Left forelimb (tissue), 1 donor: Measurements from ENCODE around the gene SLC1A4.
"Not testable (repeated sequence)": the region's sequence is repeated elsewhere in the genome, so short reads cannot be mapped to it uniquely, and the experiment has no call there.

ENCODE experiments used
- DNase-seq: peaks from one replicate; pipeline ENCODE4 v3.0.0-alpha.2; 2018; ENCODE audit warnings: low spot score

SLC1A4 gene

DNA sequence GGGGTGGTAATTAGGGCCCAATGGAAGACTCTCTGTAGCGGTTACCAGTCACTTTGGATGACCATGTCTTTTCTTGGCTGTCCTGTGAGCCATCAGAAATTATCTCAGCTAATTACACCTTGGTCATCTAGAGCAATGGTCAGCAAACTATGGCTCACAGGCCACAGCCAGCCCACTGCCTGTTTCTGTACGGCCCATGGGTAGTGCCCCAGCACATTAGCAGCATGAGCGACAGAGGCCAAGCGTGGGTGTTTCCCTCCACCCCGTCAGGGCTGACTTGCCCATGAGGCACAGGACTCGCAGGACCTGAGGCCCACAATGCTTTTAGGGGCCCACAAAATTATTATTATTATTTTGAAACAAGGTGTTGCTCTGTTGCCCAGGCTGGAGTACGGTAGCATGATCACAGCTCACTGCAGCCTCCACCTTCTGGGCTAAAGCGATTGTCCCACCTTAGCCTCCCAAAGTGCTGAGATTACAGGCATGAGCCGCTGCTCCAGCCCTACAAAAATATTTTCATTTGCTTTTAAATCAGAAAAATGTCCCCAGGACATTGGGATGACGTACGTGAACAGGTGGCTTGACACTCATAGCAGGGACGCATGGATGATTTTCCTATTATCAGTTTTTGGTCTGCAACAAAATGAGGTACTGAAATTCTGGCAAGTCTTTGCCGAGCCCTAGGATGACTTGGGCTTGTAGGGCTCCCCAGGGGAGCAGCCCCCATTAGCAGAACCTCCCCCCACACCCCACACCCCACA lies 37.7 kb downstream of the SLC1A4 start:
- DNase-seq = no peak

DNA sequence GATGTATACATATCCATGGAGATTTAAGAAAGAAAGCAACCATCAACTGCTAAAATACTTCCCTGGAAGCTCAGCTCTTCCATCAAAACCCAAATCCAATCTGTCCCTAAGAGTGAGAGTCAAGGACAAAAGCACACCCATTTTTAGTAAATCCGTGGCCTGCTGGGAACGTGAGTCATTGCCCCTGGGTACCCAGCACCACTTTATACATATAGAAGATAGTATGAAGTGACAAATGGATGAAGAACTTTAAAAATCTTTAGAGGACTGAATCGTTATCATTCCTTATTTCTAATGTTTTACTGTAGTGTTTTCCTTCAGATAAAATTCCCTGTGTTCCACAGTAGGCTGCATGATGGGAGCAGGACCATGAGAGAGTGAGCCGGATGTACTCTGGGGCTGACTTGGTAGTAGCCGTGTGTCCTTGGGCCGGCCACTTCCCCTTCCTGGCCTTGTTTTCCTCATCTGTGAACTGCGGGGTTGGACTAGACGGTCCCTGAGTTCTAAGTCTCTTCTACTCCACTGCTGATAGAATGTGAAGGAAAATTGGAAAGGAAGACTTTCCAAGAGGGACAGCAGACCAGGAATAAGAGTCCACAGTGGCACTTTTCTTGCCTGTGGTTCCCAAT lies 38.5 kb downstream of the SLC1A4 start:
- DNase-seq = no peak

DNA sequence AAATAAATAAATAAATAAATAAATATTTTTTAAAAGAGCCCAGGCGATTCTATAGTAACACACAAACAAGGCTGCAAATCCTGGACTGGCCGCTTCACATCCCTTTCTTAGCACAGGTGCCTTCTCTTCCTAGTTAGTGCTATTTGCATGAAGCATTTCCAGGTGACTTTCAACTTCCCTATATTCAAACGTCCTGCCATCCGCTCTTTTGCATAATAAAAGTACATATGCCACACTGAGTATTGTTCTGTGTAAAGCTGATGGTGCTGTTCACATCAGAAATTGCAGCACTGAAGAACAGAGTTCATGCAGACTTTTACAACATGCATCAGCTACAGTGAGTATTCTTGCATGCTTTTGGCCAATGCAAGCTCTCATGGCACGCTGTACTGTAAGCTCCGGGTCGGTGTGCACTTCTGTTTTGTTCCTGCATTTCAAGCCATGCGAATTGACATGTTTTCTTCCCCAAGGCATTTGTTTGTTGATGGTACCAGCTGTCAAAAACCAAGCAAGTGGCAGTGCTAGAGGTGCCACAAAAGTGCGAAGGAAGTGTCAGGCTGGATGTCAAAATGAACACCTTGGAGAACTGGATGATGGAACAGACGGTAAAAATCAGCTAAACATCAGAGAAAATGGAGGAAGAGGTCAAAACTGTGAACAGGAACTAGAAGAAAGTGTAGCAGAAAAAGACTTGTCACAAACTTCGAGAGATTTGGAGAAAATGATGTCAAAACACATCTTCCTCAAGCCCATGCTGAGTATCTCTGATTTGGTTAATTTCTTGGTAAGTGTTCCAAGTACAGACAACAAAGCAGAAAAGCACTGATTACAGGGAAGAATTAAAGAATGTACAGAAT lies 41.5 kb downstream of the SLC1A4 start:
- no peak for DNase-seq

DNA sequence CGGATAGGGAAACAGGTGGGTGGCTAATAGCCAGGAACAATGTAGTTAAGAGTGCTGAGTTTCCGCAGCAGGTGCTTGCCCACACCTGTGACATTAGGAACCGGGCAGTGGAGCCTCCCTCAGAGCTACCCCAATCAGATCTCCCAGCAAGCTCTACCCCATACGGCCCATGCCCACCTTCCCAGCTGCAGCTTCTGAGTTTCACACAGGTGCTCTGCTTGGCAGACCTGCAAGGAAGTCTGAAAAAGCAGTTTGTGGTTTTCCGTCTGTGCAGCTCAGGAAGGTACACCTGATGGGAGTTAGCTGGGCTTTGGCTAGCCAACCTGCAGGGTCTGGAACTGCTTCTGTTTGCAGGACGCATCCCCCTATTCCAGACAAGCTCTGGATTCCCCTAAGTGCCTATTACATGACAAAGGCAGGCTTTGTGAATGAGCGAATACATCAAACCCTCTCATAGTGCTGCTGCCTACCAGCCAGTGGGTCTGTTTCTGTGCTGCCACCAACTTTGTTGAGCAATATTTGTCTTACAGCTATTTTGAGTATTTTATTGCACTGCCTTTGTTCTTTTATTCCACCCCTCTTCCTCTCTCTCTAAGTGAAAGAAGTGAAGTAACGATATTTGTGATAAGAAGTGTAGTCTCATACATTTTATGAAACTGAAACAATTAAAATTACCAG lies 42.3 kb downstream of the SLC1A4 start:
- no peak for DNase-seq

DNA sequence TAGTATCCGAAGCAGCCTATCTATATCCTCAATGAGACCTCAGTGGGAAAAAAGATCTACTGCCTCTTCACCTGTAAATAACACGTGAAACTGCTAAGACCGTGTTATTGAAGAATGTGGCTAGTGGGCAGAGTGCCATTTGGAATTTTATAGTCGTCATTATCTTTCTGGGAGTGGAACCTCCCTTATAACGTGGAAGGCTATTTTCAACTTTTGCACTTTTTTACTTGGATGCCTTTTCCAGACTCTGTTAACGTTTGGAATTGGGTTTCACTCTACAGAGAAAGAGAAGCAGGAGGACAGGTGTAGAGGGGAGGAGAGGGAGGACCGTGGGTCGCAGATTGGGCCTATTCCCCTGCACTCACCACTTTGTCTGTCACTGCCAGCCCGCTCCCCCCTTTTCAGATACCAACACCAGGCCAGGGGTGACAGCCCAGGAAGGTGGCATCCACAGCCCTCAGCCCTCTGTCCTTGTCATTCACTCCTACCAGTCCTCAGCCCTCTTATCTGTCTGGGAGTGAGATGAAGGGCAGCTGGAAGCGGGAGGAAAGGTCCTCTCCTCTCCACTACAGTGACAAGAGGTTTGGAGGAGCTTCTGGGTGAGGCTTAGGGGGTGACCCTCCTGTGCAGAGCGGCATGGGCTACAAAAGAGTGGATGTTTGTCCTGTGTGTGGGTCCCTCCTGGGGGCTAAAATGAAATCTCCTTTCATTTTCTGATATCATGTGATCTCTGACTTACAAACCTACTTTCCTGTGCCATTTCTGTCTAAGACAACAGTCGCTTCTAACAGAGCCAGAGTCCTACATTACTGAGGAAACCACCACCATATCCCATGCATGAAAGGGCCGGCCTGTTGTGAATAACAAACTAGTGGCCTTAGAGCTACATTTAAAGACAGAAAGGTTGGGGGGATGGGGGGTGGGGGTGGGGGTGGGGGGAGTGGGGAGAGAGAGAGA lies 43.1 kb downstream of the SLC1A4 start:
- DNase-seq = no peak

DNA sequence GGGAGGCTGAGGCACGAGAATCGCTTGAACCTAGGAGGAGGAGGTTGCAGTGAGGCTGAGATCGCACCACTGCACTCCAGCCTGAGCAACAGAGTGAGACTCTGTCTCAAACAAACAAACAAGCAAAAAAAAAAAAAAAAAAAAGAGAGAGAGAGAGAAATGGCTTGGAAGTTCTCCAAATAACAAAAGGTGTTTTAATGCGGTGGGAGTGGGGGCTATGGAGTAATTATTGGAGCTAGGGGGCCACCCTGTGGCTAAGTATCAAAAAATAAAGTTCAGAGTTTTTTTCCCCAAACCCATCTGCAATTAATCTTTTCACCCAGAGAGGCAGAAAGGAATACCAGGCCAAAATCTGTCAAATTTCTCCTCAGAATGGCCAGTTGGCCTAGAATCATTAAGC lies 44.0 kb downstream of the SLC1A4 start:
- no peak for DNase-seq

DNA sequence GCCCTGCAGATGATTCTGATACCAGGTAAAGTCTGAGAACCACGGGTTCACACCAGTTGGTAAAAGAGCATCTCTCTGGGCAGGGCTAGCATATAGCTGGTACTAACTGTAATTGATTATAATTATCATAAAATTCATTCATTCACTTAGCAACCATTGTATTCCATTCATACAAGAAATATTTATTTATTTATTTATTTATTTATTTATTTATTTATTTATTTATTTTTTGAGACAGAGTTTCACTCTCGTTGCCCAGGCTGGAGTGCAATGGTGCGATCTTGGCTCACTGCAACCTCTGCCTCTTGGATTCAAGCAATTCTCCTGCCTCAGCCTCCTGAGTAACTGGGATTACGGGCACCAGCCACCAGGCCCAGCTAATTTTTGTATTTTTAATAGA lies 44.5 kb downstream of the SLC1A4 start:
- not testable (repeated sequence) for DNase-seq

DNA sequence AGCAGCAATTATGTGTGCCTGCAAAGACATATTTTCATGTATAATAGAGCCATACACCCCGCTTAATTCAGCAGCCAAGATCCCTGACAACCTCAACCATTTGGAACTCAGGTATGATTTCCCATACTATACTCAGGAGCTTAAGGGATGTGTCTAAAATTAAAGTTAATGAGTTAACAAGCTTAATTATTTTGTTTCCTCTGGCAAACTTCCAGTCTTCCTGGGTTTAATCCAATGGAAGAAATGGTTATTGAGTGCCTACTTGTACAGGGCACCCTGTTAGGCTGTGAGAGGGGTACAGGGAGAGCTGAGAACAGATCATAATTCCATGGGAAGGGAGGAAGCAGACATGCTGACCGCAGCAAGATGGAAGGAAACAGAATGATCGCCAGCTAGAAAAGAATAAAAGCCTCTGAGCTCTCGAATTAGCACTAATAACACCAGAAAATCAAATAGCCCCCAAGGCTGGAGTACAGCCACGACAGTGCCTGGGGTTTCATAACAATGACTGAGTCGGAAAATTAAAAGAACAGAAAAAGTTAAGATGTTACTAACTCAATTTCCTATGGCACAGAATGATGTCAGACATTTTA lies 46.2 kb downstream of the SLC1A4 start:
- DNase-seq = no peak

DNA sequence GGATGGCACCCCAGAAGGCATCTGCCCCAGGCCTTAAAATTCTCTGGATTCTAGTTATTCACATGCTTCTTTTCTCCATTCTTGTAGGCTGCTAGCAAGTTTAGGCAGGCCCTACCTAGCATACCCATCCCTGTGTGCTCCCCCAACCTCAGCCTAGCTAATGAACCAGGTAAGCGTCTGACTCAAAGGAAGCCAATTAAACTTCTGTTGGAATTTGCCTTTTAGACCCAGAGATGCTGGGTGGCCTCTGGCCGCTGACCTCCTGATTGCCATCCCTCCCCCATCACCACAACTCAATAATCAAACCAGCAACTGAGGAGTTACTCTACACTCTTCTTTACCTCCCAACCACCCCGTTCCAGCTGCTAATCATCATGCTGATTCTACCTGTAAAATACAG lies 48.0 kb downstream of the SLC1A4 start:
- DNase-seq = no peak

DNA sequence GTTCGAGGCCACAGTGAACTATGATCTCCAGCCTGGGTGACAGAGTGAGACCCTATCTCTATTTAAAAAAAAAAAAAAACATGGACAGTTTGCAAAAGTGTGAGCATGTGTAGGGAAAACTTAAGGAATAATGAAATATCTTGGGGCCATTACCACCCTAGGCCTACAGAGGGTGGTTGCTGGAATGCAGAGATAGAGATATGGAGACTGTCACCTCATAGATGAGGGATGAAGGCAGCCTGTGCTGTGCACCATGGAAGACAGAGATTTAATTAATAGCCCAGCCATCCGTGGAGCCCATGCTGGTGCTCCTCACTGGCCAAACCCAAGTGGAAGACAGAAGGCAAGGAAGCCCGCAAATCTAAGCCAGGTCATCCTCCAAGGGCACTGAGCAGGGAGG lies 50.4 kb downstream of the SLC1A4 start:
- no peak for DNase-seq

DNA sequence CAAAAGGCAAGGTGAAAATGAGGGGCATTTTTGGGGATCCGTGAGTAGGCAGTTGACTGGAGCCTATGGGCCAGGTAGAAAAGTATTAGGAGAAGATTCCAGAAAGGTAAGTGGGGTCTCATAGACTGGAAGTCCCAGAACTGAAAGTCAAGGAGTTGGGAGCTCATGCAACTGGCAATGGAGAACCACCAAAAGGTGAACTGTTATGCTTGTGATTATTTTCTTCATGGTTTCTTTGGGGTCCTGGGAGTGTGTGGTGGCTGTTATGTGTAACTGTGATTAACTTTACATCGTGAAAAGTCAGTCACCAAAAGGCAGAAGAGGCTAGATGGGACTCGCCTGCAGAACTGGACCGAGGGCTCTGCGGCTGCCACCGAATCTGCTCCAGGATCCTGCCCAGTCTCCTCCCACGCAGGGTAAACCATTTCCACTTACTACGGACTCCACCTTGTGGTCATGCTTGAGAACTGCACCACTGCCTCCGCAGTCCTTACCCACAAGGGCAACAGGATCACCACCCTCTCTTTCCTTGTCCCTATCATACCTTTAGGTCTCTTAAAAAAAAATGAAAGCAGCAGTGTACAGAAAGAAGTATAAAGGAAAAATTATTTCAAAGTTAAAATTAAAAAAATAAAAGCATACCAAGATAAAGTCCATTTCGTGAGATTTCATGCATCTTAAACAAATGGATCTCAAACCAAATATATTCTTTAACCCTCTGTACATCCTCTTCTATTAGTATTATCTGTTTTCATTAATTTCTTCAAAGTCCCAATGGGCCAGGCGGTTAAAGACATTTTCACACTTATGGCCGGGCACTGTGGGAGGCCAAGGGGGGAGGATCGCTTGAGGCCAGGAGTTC lies 51.4 kb downstream of the SLC1A4 start:
- peak; percentile 82 for DNase-seq

DNA sequence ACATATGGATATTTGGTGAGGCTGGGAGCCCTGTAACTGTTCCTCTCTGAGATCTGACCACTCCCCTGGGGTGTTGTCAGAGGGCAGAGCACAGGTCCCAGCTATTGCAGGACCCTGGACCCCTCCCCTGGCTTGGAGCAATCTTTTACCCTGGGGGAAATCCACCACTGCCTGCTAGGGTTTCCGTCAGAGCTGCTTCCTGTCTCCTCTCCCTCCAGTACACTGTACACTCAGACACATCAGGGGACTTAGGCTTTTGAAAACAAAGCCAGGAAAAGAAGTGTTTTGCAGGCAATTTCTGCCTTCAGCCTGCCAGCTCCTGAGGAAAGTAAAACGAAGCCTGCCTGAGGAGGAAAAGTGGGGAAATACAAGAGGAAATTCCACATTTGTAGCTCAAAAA lies 53.8 kb downstream of the SLC1A4 start:
- no peak for DNase-seq

DNA sequence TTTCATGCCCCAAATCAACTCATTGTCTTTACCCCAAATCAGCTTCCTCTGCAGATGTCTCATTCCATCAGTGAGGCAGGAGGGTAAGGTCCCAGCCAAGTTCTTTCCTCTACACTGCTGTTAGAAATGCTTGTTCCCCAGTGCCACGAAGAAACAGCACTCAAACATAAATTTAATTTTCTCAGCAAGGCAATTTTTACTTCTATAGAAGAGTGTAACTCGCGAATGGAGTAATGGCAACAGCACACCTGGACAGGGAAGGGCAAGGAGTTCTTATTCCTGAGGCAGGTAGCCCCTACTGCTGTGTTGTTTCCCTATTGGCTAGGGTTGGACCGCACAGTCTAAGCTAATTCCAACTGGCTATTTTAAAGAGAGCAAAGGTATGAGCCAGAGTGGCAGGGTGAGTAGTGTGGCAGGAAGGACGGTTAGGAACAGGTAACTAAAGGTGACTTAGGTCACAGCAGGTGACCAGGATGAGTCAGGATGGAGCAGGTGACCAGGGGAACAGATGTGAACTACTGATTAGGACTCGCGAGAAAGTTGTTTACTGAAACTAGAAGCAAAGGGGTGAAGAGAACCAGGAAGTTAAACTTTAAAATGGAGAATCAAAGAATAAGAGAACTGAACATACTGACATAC lies 55.0 kb downstream of the SLC1A4 start:
- DNase-seq = no peak

DNA sequence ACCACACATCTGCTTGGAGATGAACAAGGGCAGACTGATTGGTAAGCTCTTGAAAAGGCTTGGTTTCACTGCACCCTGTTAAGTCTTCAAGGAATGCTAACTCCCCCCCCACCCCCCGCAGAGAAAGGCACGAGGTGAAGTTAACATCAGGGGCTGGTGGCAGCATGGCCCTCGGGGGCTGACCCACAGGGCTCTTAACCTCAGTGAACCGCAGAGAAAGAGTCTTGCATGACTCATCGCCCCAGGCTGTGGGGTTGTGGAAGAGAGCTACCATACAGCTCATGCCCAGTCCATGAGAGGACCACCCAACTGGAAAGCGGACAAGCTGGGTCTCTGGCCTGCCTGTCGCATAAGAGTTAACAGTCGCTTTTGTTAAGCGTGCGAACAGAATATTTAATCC lies 56.5 kb downstream of the SLC1A4 start:
- DNase-seq = no peak

DNA sequence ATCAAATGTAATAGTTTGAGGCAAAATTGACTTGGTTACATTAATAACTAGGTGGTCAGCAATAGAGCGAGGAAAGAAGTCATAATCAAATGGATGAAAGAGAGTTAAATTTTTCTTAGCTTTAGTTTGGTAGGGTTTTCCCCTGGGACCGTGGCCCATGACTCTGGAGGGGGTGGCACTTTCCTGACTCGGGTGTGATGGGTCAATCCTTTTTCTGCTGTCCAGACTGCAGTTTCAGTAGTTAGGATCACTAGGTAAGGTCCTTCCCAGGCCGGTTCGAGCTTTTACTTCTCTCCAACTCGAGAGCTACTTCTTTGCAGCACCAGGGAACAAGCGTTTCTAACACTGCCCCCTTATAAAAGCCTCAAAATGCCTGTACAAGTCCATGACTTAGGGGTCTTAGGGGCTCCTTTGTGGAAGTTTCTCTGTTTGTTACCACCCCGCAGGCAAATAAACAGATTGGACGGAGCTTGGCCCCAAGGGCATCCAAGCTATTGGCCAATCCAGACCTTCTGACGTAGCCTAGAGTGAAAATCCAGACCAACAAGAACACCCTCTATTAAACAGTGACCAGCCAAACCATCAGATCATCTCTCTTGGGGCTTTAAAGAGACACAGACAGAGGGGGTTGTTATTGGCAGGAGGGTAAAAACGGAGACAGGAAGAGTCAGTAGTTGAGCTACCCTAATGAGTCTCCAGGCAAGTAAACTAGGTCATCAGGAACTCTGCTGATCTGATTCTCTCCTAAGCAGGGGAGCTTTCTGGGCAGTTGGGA lies 57.6 kb downstream of the SLC1A4 start:
- DNase-seq = no peak

DNA sequence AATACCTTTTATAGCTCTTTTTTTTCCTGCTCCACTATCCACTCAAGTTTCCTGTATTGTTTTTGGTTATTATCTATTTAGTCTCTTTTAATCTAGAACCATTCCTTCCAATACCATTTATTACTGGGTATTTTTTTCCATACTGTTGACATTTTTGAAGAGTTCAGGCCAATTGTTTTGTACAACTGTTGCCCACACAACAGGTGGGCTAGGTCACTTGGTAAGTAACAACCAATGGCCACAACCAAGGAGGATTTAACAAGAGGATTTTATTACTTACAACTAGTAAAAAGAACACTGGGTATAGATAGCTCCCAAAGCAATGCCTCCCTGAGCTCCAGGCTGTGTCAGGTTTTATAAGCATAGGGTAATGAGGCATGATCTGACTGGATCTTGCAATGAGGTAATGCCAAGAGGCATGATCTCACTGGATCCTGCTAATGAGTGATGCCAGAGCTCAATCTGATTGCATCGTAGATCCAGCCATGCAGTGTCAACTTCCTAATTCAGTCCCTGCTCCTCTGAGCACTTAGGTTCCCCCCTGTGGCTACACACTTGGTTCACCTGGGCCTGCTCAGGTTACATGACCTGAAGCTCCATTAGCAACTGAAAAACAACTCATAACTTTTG lies 59.9 kb downstream of the SLC1A4 start:
- DNase-seq = no peak

DNA sequence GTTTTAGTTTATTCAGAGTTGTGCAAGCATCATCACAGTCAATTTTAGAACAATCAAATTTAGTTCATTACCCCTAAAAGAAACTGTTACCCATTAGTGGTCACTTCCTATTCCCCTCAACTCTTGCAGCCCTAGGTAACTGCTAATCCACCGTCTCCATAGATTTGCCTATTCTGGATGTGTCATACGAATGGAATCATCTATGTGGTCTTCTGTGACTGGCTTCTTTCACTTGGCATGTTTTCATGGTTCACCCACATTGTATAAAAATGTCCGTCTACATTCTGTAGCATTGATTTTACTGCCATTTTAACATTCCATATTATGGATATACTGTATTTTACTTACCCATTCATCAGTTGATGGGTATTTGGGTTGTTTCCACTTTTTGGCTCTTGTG lies 61.7 kb downstream of the SLC1A4 start:
- DNase-seq = no peak

DNA sequence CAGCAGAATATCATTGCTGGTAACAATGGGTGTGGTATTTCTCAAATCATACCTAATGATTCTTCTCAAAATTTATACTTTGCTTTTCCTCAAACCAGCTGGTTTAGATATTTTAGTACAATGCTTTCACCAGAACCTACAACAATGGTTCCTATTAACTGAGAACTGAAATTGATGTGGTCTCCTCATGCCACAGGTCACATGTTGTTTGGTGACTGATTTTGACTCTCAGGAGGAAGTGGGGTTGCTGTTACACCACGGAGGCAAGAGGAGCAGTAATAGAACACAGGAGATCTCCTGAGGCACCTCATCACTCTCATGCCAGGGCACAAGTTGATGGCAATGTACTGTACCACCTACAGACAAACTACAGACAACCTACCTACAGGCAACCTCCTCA lies 64.0 kb downstream of the SLC1A4 start:
- DNase-seq = no peak
